SK-N-SH (cell line): ENCODE measurements around the gene SLC35A1. TPM values are rescaled to one million over a fixed set of nuclear protein-coding genes. Genes with fewer than 3 reads are reported as not detected.

Experiments
- CTCF ChIA-PET: fragments of 300-600, 350-600 bp; formaldehyde crosslinking; extraction: SDS; loops from one replicate; lab custom pipeline; 2021; lab: Yijun Ruan, JAX
- POLR2A ChIA-PET: fragments of 350-600 bp; sonication (Branson Sonifier 250); formaldehyde crosslinking; extraction: SDS; loops from one replicate; lab custom pipeline; 2020; ENCODE audit warnings: antibody characterized with exemption, inconsistent platforms; lab: Yijun Ruan, JAX
- DNase-seq: peaks from one replicate; pipeline ENCODE4 v3.0.0; 2012
- H2AFZ ChIP-seq: fragments of 200-600 bp; sonication (generic); 2 replicates; pipeline ENCODE4 v1.8.1; 2016; ENCODE audit warnings: antibody characterized with exemption, mild to moderate bottlenecking, low read depth
- H3F3A ChIP-seq: fragments of 200-600 bp; sonication (generic); replicated peaks from 2 replicates; pipeline ENCODE3; 2016; ENCODE audit warnings: antibody characterized with exemption, mild to moderate bottlenecking; ENCODE audit not compliant: insufficient read depth
- H3K27ac ChIP-seq, 2 experiments: fragments of 200-500 bp in 1 of 2; fragments of 200-600 bp in 1 of 2; sonication (Bioruptor generic) in 1 of 2; sonication (generic), shearing (Covaris generic) in 1 of 2; 2 replicates each; pipeline versions ENCODE4 v1.5.1 to v1.6.1; 2014 to 2016; ENCODE audit warnings: low read depth in 2 of 2, inconsistent platforms in 1 of 2, low read length in 1 of 2, mild to moderate bottlenecking in 1 of 2, mixed read lengths in 1 of 2
- H3K27me3 ChIP-seq: fragments of 200-600 bp; sonication (generic), shearing (Covaris generic); 2 replicates; pipeline ENCODE4 v1.6.1; 2016; ENCODE audit warnings: mixed run types; ENCODE audit not compliant: insufficient read depth
- H3K36me3 ChIP-seq, 2 experiments: fragments of 200-500 bp in 1 of 2; fragments of 200-600 bp in 1 of 2; sonication (Bioruptor generic) in 1 of 2; sonication (generic) in 1 of 2; replicated peaks in 1 of 2; 2 replicates each; pipeline versions ENCODE3 to v1.5.1; 2014 to 2016; ENCODE audit warnings: low read length in 1 of 2, mild to moderate bottlenecking in 1 of 2; ENCODE audit not compliant: insufficient read depth in 2 of 2, control insufficient read depth in 1 of 2
- H3K4me1 ChIP-seq, 2 experiments: fragments of 200-500 bp in 1 of 2; fragments of 200-600 bp in 1 of 2; sonication (Bioruptor generic) in 1 of 2; sonication (generic), shearing (Covaris generic) in 1 of 2; 2 replicates each; pipeline versions ENCODE4 v1.5.1 to v1.6.1; 2014 to 2016; ENCODE audit warnings: low read depth in 1 of 2, low read length in 1 of 2, mixed run types in 1 of 2; ENCODE audit not compliant: insufficient read depth in 2 of 2, control insufficient read depth in 1 of 2
- H3K4me2 ChIP-seq: fragments of 200-600 bp; sonication (generic), shearing (Covaris generic); 2 replicates; pipeline ENCODE4 v1.6.1; 2017; ENCODE audit warnings: mixed run types
- H3K4me3 ChIP-seq, 2 experiments: fragments of 200-500 bp in 1 of 2; fragments of 200-600 bp in 1 of 2; sonication (Bioruptor generic) in 1 of 2; sonication (generic), shearing (Covaris generic) in 1 of 2; 2 replicates each; pipeline versions ENCODE4 v1.5.1 to v1.8.1; 2014 to 2016; ENCODE audit warnings: low read depth in 2 of 2, inconsistent platforms in 1 of 2, low read length in 1 of 2, mild to moderate bottlenecking in 1 of 2, mixed read lengths in 1 of 2, moderate library complexity in 1 of 2
- H3K79me2 ChIP-seq: fragments of 200-600 bp; sonication (generic); 2 replicates; pipeline ENCODE4 v1.8.1; 2017; ENCODE audit warnings: mild to moderate bottlenecking; ENCODE audit not compliant: insufficient read depth
- H3K9ac ChIP-seq: fragments of 200-600 bp; sonication (generic); 2 replicates; pipeline ENCODE4 v1.6.1; 2017; ENCODE audit warnings: mixed run types
- H3K9me2 ChIP-seq: fragments of 200-600 bp; sonication (generic); 2 replicates; pipeline ENCODE4 v1.6.1; 2017; ENCODE audit warnings: mixed run types
- H3K9me3 ChIP-seq: fragments of 200-600 bp; sonication (generic); 2 replicates; pipeline ENCODE4 v1.6.1; 2017; ENCODE audit warnings: mixed run types, mild to moderate bottlenecking, moderate library complexity
- H4K20me1 ChIP-seq: fragments of 200-600 bp; sonication (generic); 2 replicates; pipeline ENCODE4 v1.6.1; 2017; ENCODE audit warnings: mild to moderate bottlenecking, mixed run types; ENCODE audit not compliant: insufficient read depth
- CTCF ChIP-seq: fragments of 200-600 bp; sonication (generic); IDR thresholded peaks from 2 replicates; pipeline ENCODE4 v1.6.1; 2017; ENCODE audit warnings: antibody characterized with exemption, mild to moderate bottlenecking, moderate library complexity
- EZH2phosphoT487 ChIP-seq: fragments of 200-600 bp; sonication (generic); IDR thresholded peaks from 2 replicates; pipeline ENCODE4 v1.6.1; 2017; ENCODE audit warnings: low read depth, mixed run types, mild to moderate bottlenecking, antibody characterized with exemption, moderate library complexity, borderline replicate concordance
- FOXJ3 ChIP-seq: sonication (generic); formaldehyde crosslinking; IDR thresholded peaks from 2 replicates; pipeline ENCODE4 v1.5.1; 2020; ENCODE audit warnings: mild to moderate bottlenecking, missing genetic modification reagents
- IRF3 ChIP-seq: fragments of 150-350 bp; IDR thresholded peaks from 2 replicates; pipeline ENCODE4 v1.6.1; 2016; ENCODE audit warnings: mild to moderate bottlenecking, low read depth, low read length
- JUND ChIP-seq: IDR thresholded peaks from 2 replicates; pipeline ENCODE4 v1.4.0; 2012
- MEF2A ChIP-seq: IDR thresholded peaks from 2 replicates; pipeline ENCODE4 v1.4.0; 2012; ENCODE audit warnings: low read depth, borderline replicate concordance
- MXI1 ChIP-seq: IDR thresholded peaks from 2 replicates; pipeline ENCODE4 v1.6.1; 2012; ENCODE audit warnings: mild to moderate bottlenecking, low read depth, low read length, improper control_type of control experiment
- NFIC ChIP-seq: IDR thresholded peaks from 2 replicates; pipeline ENCODE4 v1.4.0; 2012; ENCODE audit warnings: borderline replicate concordance
- NRF1 ChIP-seq: IDR thresholded peaks from 2 replicates; pipeline ENCODE4 v1.6.1; 2012; ENCODE audit warnings: low read depth, mild to moderate bottlenecking, low read length
- POLR2AphosphoS5 ChIP-seq: IDR thresholded peaks from 2 replicates; pipeline ENCODE4 v1.6.1; 2012; ENCODE audit warnings: low read depth, low read length
- RCOR1 ChIP-seq: fragments of 150-350 bp; IDR thresholded peaks from 2 replicates; pipeline ENCODE4 v1.6.1; 2017; ENCODE audit warnings: antibody characterized with exemption, low read length
- RFX5 ChIP-seq: IDR thresholded peaks from 2 replicates; pipeline ENCODE4 v1.6.1; 2012; ENCODE audit warnings: mild to moderate bottlenecking, improper control_type of control experiment, low read length
- RXRA ChIP-seq: IDR thresholded peaks from 2 replicates; pipeline ENCODE4 v1.4.0; 2012; ENCODE audit warnings: low read depth, mild to moderate bottlenecking, borderline replicate concordance
- SIN3A ChIP-seq: IDR thresholded peaks from 2 replicates; pipeline ENCODE4 v1.6.1; 2012; ENCODE audit warnings: low read depth, mild to moderate bottlenecking, low read length, moderate library complexity, borderline replicate concordance
- SMC3 ChIP-seq: IDR thresholded peaks from 2 replicates; pipeline ENCODE4 v1.6.1; 2012; ENCODE audit warnings: low read depth, low read length, improper control_type of control experiment
- TAF1 ChIP-seq: IDR thresholded peaks from 2 replicates; pipeline ENCODE4 v1.6.1; 2012; ENCODE audit warnings: low read depth, mild to moderate bottlenecking, low read length, moderate library complexity, borderline replicate concordance
- USF1 ChIP-seq: IDR thresholded peaks from 2 replicates; pipeline ENCODE4 v1.4.0; 2012; ENCODE audit warnings: low read depth, borderline replicate concordance
- WGBS: methylation state at CpG from one replicate; pipeline ENCODE4 v1.1.6; 2017; ENCODE audit warnings: low lambda C conversion rate; 5-methylcytosine and 5-hydroxymethylcytosine counted together
- polyA plus RNA-seq, 3 experiments: library from polyadenylated mRNA; depleted of rRNA; stranded (reverse); fragments of >200 nt; gene quantifications; 2 replicates each; pipeline ENCODE4 v1.2.3, GENCODE V29; 2012

The SLC35A1 gene
- polyA plus RNA-seq, 1 of the 3 experiments (the other 2 are of a cell fraction): 9.2 TPM

- peaks cover 0 to 9% of the 10 kb centered on the region in 2 experiments; a peak in 2 of 4 replicates for H3K4me1 ChIP-seq
- POLR2A ChIA-PET: no interaction called here
- DNase-seq: no peak
- H3K9me2 ChIP-seq: no peaks in the 10 kb centered on the region
- WGBS: 0% methylated on average over 14 of the region's 15 CpGs
- H3K79me2 ChIP-seq: peaks cover 13% of the 10 kb centered on the region
- 0 out of 2 replicates have a peak, but pooled peaks have one; percentile 4 for TF ChIP-seq TAF1
- TF ChIP-seq RFX5: 0 out of 2 replicates have a peak, but pooled peaks have one; percentile 11
- TF ChIP-seq MXI1: peak; percentile 70
- no peak for TF ChIP-seq RCOR1
- TF ChIP-seq RXRA: no peak
- peak overlapping the region; percentile 82 for H2AFZ ChIP-seq
- H3K27me3 ChIP-seq: no peaks in the 10 kb centered on the region
- no peaks in the 10 kb centered on the region for H3K9me3 ChIP-seq
- peak overlapping the region; percentile 65 to 97; a peak in 3 of 4 replicates for H3K27ac ChIP-seq
- peak overlapping the region; percentile 91 for H3K4me2 ChIP-seq
- CTCF ChIA-PET: interaction anchor here (0.9 to 2.4 kb wide), 2 partner anchors 80 to 151 kb away, joined by 3 to 10 read pairs; partner anchors contain the start of gene SMIM8
- H4K20me1 ChIP-seq: no peaks in the 10 kb centered on the region
- peaks cover 4% of the 10 kb centered on the region for H3F3A ChIP-seq
- peaks cover 8 to 9% of the 10 kb centered on the region in 2 experiments for H3K36me3 ChIP-seq
- H3K9ac ChIP-seq: peak overlapping the region; percentile 79
- H3K4me3 ChIP-seq: peak overlapping the region; percentile 78 to 86
Observed at GRCh38 chr6:87473419-87473903, 687 bp downstream of the SLC35A1 start.

- TF ChIP-seq FOXJ3 (CRISPR knock-in tag) (no peak), NRF1 (no peak), JUND (no peak), USF1 (no peak), MEF2A (no peak), CTCF (no peak), MXI1 (no peak), NFIC (no peak), POLR2AphosphoS5 (no peak), IRF3 (no peak), SIN3A (no peak), EZH2phosphoT487 (no peak), SMC3 (no peak)
- ChIA-PET POLR2A (no interaction called here), CTCF (interaction anchor here (1.0 kb wide), 1 partner anchor 19 kb away, joined by 3 read pairs; no protein-coding TSS in a partner anchor)
- no peaks in the 10 kb centered on the region for H3K27me3 ChIP-seq
- no peak for DNase-seq
- H3F3A ChIP-seq: no peaks in the 10 kb centered on the region
- H3K9me2 ChIP-seq: no peaks in the 10 kb centered on the region
- H3K4me3 ChIP-seq: no peak overlapping the region
- no peaks in the 10 kb centered on the region for H4K20me1 ChIP-seq
- H2AFZ ChIP-seq: no peak overlapping the region
- H3K9me3 ChIP-seq: no peaks in the 10 kb centered on the region
- no peak overlapping the region for H3K27ac ChIP-seq
- peaks cover 13 to 16% of the 10 kb centered on the region in 2 experiments for H3K36me3 ChIP-seq
- H3K79me2 ChIP-seq: no peaks in the 10 kb centered on the region
- 96% methylated on average over 3 of the region's 3 CpGs for WGBS
- no peak overlapping the region for H3K4me2 ChIP-seq
- H3K9ac ChIP-seq: no peak overlapping the region
- H3K4me1 ChIP-seq: no peaks in the 10 kb centered on the region
Observed at GRCh38 chr6:87481931-87482330, 9.2 kb downstream of the SLC35A1 start.
